IMR-90 (cell line): ENCODE results near the gene CST2. TPM values are rescaled to one million over a fixed set of nuclear protein-coding genes. Genes with fewer than 3 reads are reported as not detected.

Experiments used
- ATAC-seq: fragments of 200-7000 bp; cut with Tn5 transposase; 2 replicates; pipeline ENCODE4 v1.9.1; 2020; ENCODE audit warnings: low read depth, mild to moderate bottlenecking, moderate library complexity
- BruUV-seq: library from RNA; stranded (reverse); fragments of 400-500 nt; replicated peaks from 2 replicates; lab custom pipeline; 2021; lab: Mats Ljungman, UMichigan
- CTCF ChIA-PET: fragments of 300-600 bp; formaldehyde crosslinking; extraction: SDS; loops from one replicate; lab custom pipeline; 2021; ENCODE audit warnings: antibody characterized with exemption; lab: Yijun Ruan, JAX
- POLR2A ChIA-PET: fragments of 300-600 bp; sonication (Branson Sonifier 250); formaldehyde crosslinking; loops from one replicate; lab custom pipeline; 2022; ENCODE audit warnings: antibody characterized with exemption; ENCODE audit not compliant: unreplicated experiment; lab: Charles Lee
- DNase-seq: peaks from one replicate; pipeline ENCODE4 v3.0.0; 2013
- H2AFZ ChIP-seq: replicated peaks from 2 replicates; pipeline ENCODE3; 2013; ENCODE audit warnings: low read length, mild to moderate bottlenecking; ENCODE audit not compliant: poor library complexity
- H2AK5ac ChIP-seq: 2 replicates; pipeline ENCODE4 v1.6.1; 2013; ENCODE audit warnings: low read depth, low read length, inconsistent platforms
- H2AK9ac ChIP-seq: replicated peaks from 2 replicates; pipeline ENCODE3; 2013; ENCODE audit warnings: mild to moderate bottlenecking, low read depth, low read length, moderate library complexity; ENCODE audit not compliant: poor library complexity
- H2BK120ac ChIP-seq: 2 replicates; pipeline ENCODE4 v1.6.1; 2013; ENCODE audit warnings: low read depth, low read length, inconsistent platforms
- H2BK15ac ChIP-seq: 3 replicates; pipeline ENCODE4 v1.6.1; 2013; ENCODE audit warnings: low read depth, low read length, inconsistent platforms
- H2BK20ac ChIP-seq: 2 replicates; pipeline ENCODE4 v1.6.1; 2013; ENCODE audit warnings: low read depth, mild to moderate bottlenecking, inconsistent platforms, low read length, moderate library complexity
- H2BK5ac ChIP-seq: 2 replicates; pipeline ENCODE4 v1.6.1; 2013; ENCODE audit warnings: mild to moderate bottlenecking, low read depth, low read length, inconsistent platforms; ENCODE audit not compliant: poor library complexity, severe bottlenecking
- H3K14ac ChIP-seq: replicated peaks from 2 replicates; pipeline ENCODE4 v1.6.1; 2013; ENCODE audit warnings: low read depth, low read length, inconsistent platforms
- H3K18ac ChIP-seq: 2 replicates; pipeline ENCODE4 v1.6.1; 2013; ENCODE audit warnings: low read depth, low read length, control low read depth
- H3K23ac ChIP-seq: 2 replicates; pipeline ENCODE4 v1.6.1; 2013; ENCODE audit warnings: low read depth, low read length, inconsistent platforms
- H3K27ac ChIP-seq: 2 replicates; pipeline ENCODE4 v1.5.1; 2013; ENCODE audit warnings: mild to moderate bottlenecking, control low read depth, low read length; ENCODE audit not compliant: insufficient read depth
- H3K27me3 ChIP-seq: 2 replicates; pipeline ENCODE4 v1.6.1; 2013; ENCODE audit warnings: low read length; ENCODE audit not compliant: control insufficient read depth, insufficient read depth
- H3K36me3 ChIP-seq: 2 replicates; pipeline ENCODE4 v1.6.1; 2013; ENCODE audit warnings: low read length, mixed read lengths; ENCODE audit not compliant: control insufficient read depth, insufficient read depth
- H3K4ac ChIP-seq: 2 replicates; pipeline ENCODE4 v1.6.1; 2013; ENCODE audit warnings: low read depth, low read length, inconsistent platforms
- H3K4me1 ChIP-seq: 2 replicates; pipeline ENCODE4 v1.6.1; 2013; ENCODE audit warnings: low read length, mixed read lengths; ENCODE audit not compliant: control insufficient read depth, insufficient read depth
- H3K4me2 ChIP-seq: 2 replicates; pipeline ENCODE4 v1.6.1; 2013; ENCODE audit warnings: low read depth, mild to moderate bottlenecking, control low read depth, low read length, moderate library complexity
- H3K4me3 ChIP-seq: 2 replicates; pipeline ENCODE4 v1.5.1; 2013; ENCODE audit warnings: low read depth, mild to moderate bottlenecking, control low read depth, low read length, moderate library complexity; ENCODE audit not compliant: insufficient read depth
- H3K56ac ChIP-seq: 2 replicates; pipeline ENCODE4 v1.6.1; 2013; ENCODE audit warnings: low read length, inconsistent platforms; ENCODE audit not compliant: insufficient read depth; ENCODE audit errors: extremely low read depth
- H3K79me1 ChIP-seq, 2 experiments: 2 replicates each; pipeline ENCODE4 v1.6.1; 2013; ENCODE audit warnings: low read length in 2 of 2, inconsistent platforms in 1 of 2, low read depth in 1 of 2
- H3K9ac ChIP-seq: 2 replicates; pipeline ENCODE4 v1.6.1; 2013; ENCODE audit warnings: low read depth, low read length, control low read depth
- H3K9me1 ChIP-seq: 2 replicates; pipeline ENCODE4 v1.6.1; 2013; ENCODE audit warnings: low read length, inconsistent platforms; ENCODE audit not compliant: insufficient read depth
- H3K9me3 ChIP-seq: 2 replicates; pipeline ENCODE4 v1.6.1; 2013; ENCODE audit warnings: low read length; ENCODE audit not compliant: control insufficient read depth, insufficient read depth
- H4K20me1 ChIP-seq: 2 replicates; pipeline ENCODE4 v1.6.1; 2013; ENCODE audit warnings: low read length, inconsistent platforms; ENCODE audit not compliant: insufficient read depth
- H4K5ac ChIP-seq: 2 replicates; pipeline ENCODE4 v1.6.1; 2013; ENCODE audit warnings: mild to moderate bottlenecking, low read depth, low read length, control low read depth
- H4K8ac ChIP-seq, 2 experiments: 2 replicates each; pipeline ENCODE4 v1.6.1; 2013; ENCODE audit warnings: low read depth in 2 of 2, low read length in 2 of 2, control low read depth in 1 of 2, inconsistent platforms in 1 of 2
- H4K91ac ChIP-seq: 2 replicates; pipeline ENCODE4 v1.6.1; 2013; ENCODE audit warnings: low read depth, low read length, inconsistent platforms; ENCODE audit not compliant: insufficient read depth
- BHLHE40 ChIP-seq: fragments of 150-350 bp; IDR thresholded peaks from 2 replicates; pipeline ENCODE4 v1.6.1; 2016; ENCODE audit warnings: mild to moderate bottlenecking, low read depth, low read length
- CEBPB ChIP-seq: IDR thresholded peaks from 2 replicates; pipeline ENCODE4 v1.6.1; 2012; ENCODE audit warnings: low read depth, low read length, improper control_type of control experiment
- CHD1 ChIP-seq: IDR thresholded peaks from 2 replicates; pipeline ENCODE4 v1.6.1; 2012; ENCODE audit warnings: low read depth, low read length, improper control_type of control experiment
- CTCF ChIP-seq: conservative IDR thresholded peaks from 2 replicates; pipeline ENCODE4 v1.5.1; 2012; ENCODE audit warnings: mild to moderate bottlenecking, low read depth, low read length, improper control_type of control experiment
- ELK1 ChIP-seq: fragments of 150-350 bp; IDR thresholded peaks from 2 replicates; pipeline ENCODE4 v1.6.1; 2016; ENCODE audit warnings: low read depth, mild to moderate bottlenecking, low read length, moderate library complexity, borderline replicate concordance
- FOS ChIP-seq: fragments of 150-350 bp; IDR thresholded peaks from 2 replicates; pipeline ENCODE4 v1.6.1; 2016; ENCODE audit warnings: low read depth, low read length
- MAFK ChIP-seq: IDR thresholded peaks from 2 replicates; pipeline ENCODE4 v1.6.1; 2012; ENCODE audit warnings: low read depth, low read length, improper control_type of control experiment
- MAZ ChIP-seq: IDR thresholded peaks from 2 replicates; pipeline ENCODE4 v1.6.1; 2012; ENCODE audit warnings: low read depth, mild to moderate bottlenecking, low read length, improper control_type of control experiment, moderate library complexity, borderline replicate concordance
- MXI1 ChIP-seq: IDR thresholded peaks from 2 replicates; pipeline ENCODE4 v1.6.1; 2012; ENCODE audit warnings: low read depth, mild to moderate bottlenecking, low read length, moderate library complexity, borderline replicate concordance
- NFE2L2 ChIP-seq: fragments of 150-350 bp; IDR thresholded peaks from 2 replicates; pipeline ENCODE4 v1.6.1; 2016; ENCODE audit warnings: low read depth, mild to moderate bottlenecking, low read length
- POLR2A ChIP-seq: IDR thresholded peaks from 2 replicates; pipeline ENCODE4 v1.6.1; 2012; ENCODE audit warnings: mild to moderate bottlenecking, low read depth, low read length
- RAD21 ChIP-seq: IDR thresholded peaks from 2 replicates; pipeline ENCODE4 v1.6.1; 2012; ENCODE audit warnings: low read length, improper control_type of control experiment
- RCOR1 ChIP-seq: IDR thresholded peaks from 2 replicates; pipeline ENCODE4 v1.6.1; 2012; ENCODE audit warnings: mild to moderate bottlenecking, low read length, improper control_type of control experiment; ENCODE audit not compliant: insufficient replicate concordance
- RFX5 ChIP-seq: IDR thresholded peaks from 2 replicates; pipeline ENCODE4 v1.8.0; 2012; ENCODE audit warnings: low read depth, mild to moderate bottlenecking, low read length, moderate library complexity
- SMC3 ChIP-seq: fragments of 150-350 bp; IDR thresholded peaks from 2 replicates; pipeline ENCODE4 v1.6.1; 2016; ENCODE audit warnings: low read depth, mild to moderate bottlenecking, antibody characterized with exemption, low read length, moderate library complexity
- USF2 ChIP-seq: fragments of 150-350 bp; IDR thresholded peaks from 2 replicates; pipeline ENCODE4 v1.6.1; 2017; ENCODE audit warnings: mild to moderate bottlenecking, antibody characterized with exemption, low read length, low read depth
- WGBS, 2 experiments: methylation state at CpG; one replicate each; pipeline versions ENCODE4 v1.1.5 to v1.1.7; 2013; ENCODE audit warnings: missing lambda C conversion rate in 2 of 2; ENCODE audit not compliant: insufficient read length in 1 of 2; ENCODE audit errors: extremely low coverage in 2 of 2; 5-methylcytosine and 5-hydroxymethylcytosine counted together
- dilution Hi-C: fragments of 300-500 bp; cut with HindIII; formaldehyde crosslinking; loops from one replicate; pipeline ENCODE4 v1.14.3; 2018; ENCODE audit warnings: low sequenced_read_pairs; ENCODE audit not compliant: unreplicated experiment
- in situ Hi-C: fragments of 300-500 bp; cut with MboI; formaldehyde crosslinking; loops from 3 replicates; pipeline ENCODE4 v1.14.3; 2019; ENCODE audit warnings: low sequenced_read_pairs, inconsistent platforms, mixed read lengths
- intact Hi-C: fragments of 100-400 bp; cut with micrococcal nuclease; formaldehyde crosslinking; loops from 2 replicates; pipeline ENCODE4 v1.10.0; 2022
- polyA plus RNA-seq, 3 experiments: library from polyadenylated mRNA; depleted of rRNA; stranded (reverse); fragments of >200 nt; gene quantifications; 2 replicates each; pipeline ENCODE4 v1.2.3, GENCODE V29; 2012; ENCODE audit warnings: low replicate concordance in 1 of 3
- total RNA-seq: library from RNA; depleted of rRNA; stranded (reverse); fragments of >200 nt; gene quantifications from 2 replicates; pipeline ENCODE4 v1.2.3, GENCODE V29; 2012

The CST2 gene
- total and polyA plus RNA-seq, 2 of the 4 experiments (the other 2 are of a cell fraction) = not detected

- no peak overlapping the region for H3K56ac ChIP-seq
- no peaks in the 10 kb centered on the region for H3K79me1 ChIP-seq
- no peak overlapping the region for H3K4ac ChIP-seq
- dilution Hi-C loops (no loop called here), intact Hi-C loops (no loop called here), in situ Hi-C loops (no loop called here)
- H3K18ac ChIP-seq = no peak overlapping the region
- DNase-seq (no peak), ATAC-seq (no peak)
- H2AK9ac ChIP-seq = no peak overlapping the region
- POLR2A ChIA-PET = no interaction called here
- H2AK5ac ChIP-seq = no peak overlapping the region
- H3K4me2 ChIP-seq = no peak overlapping the region
- H3K27me3 ChIP-seq = no peaks in the 10 kb centered on the region; the same call in 1 of the 2 replicates
- no peak overlapping the region for H2BK15ac ChIP-seq
- no peak overlapping the region for H4K5ac ChIP-seq
- no peak overlapping the region for H3K4me3 ChIP-seq
- H3K36me3 ChIP-seq = no peaks in the 10 kb centered on the region
- no TSS peak for BruUV-seq
- no CpG with 5 or more reads among the region's 3 CpGs for WGBS, 2 experiments
- no peak overlapping the region for H2BK5ac ChIP-seq
- TF ChIP-seq NFE2L2 = no peak
- no peak for TF ChIP-seq SMC3
- TF ChIP-seq CEBPB = no peak
- TF ChIP-seq CHD1 = no peak
- TF ChIP-seq FOS = no peak
- TF ChIP-seq MXI1 = no peak
- no peak for TF ChIP-seq BHLHE40
- no peak for TF ChIP-seq MAZ
- no peak for TF ChIP-seq MAFK
- no peak for TF ChIP-seq RCOR1
- TF ChIP-seq USF2 = no peak
- TF ChIP-seq POLR2A = no peak
- no peak for TF ChIP-seq CTCF
- TF ChIP-seq RFX5 = no peak
- TF ChIP-seq ELK1 = no peak
- no peak for TF ChIP-seq RAD21
- H2AFZ ChIP-seq = no peak overlapping the region
- no peak overlapping the region for H2BK20ac ChIP-seq
- no peak overlapping the region for H3K9ac ChIP-seq
- no peak overlapping the region for H3K27ac ChIP-seq
- H4K20me1 ChIP-seq = no peaks in the 10 kb centered on the region
- no peaks in the 10 kb centered on the region for H3K9me3 ChIP-seq
- no peak overlapping the region for H4K8ac ChIP-seq
- H3K9me1 ChIP-seq = no peaks in the 10 kb centered on the region
- H2BK120ac ChIP-seq = no peak overlapping the region
- H3K14ac ChIP-seq = no peak overlapping the region
- H3K23ac ChIP-seq = no peak overlapping the region
- no peak overlapping the region for H4K91ac ChIP-seq
- H3K4me1 ChIP-seq = peaks cover 2% of the 10 kb centered on the region; the same call in 1 of the 2 replicates
- CTCF ChIA-PET = interaction anchor here (1.0 kb wide), 1 partner anchor 19 kb away, joined by 3 read pairs; no protein-coding TSS in a partner anchor
Measured at GRCh38 chr20:23832775-23833513, 6.4 kb upstream of the CST2 start.
